ENCODE data around the gene IMMT. TPM values are rescaled to one million over a fixed set of nuclear protein-coding genes. Genes with fewer than 3 reads are reported as not detected.

The IMMT gene
- total and polyA plus RNA-seq, 2 experiments from 2014 or later, result 71.0 to 96.7 TPM

DNA sequence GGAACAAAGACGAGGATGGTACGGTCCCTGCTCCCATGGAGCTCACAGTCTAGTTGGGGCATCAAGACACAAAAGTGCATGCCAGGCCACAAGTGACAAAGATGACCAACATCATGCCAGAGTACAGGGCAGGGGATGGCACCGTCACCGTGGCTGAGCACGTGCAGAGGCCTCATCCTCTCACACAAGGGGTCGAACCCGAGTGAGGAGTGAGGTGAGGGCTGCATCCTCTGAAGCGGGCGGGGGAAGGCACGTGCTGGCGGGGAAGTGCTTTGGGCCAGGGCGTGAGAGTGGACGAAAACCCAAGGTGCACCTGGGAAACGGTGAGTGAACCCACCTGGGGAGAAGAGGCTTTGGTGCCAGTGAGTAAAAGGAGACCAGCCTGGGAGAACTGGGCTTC, 45.0 kb upstream of the IMMT start:
- Histone ChIP-seq H3K27me3 (ENCODE audit: insufficient read depth) (no peaks in the 10 kb centered on the region), H3K79me2 (replicated peaks; ENCODE audit: insufficient read depth) (no peaks in the 10 kb centered on the region), H4K20me1 (replicated peaks; ENCODE audit: insufficient read depth) (no peaks in the 10 kb centered on the region), H3K4me1 (ENCODE audit: insufficient read depth) (no peaks in the 10 kb centered on the region), H2AFZ (no peak overlapping the region), H3K36me3 (ENCODE audit: insufficient read depth) (no peaks in the 10 kb centered on the region), H3K4me2 (no peak overlapping the region), H3K9me2 (ENCODE audit: insufficient read depth) (no peaks in the 10 kb centered on the region), H3F3A (replicated peaks; ENCODE audit: low read depth) (no peaks in the 10 kb centered on the region), H3K4me3 (no peak overlapping the region), H3K27ac (ENCODE audit: low read depth) (no peak overlapping the region)
- DNase-seq (ENCODE audit: low spot score) (no peak), ATAC-seq (no peak)
- Mint-ChIP-seq H3K4me1 (peaks cover 10% of the 10 kb centered on the region; the same call in 2 of the 3 replicates), H3K9me3 (peaks cover 4% of the 10 kb centered on the region; the same call in 2 of the 3 replicates), H3K27me3 (ENCODE audit: insufficient read depth, low read depth, poor library complexity) (peaks cover 8% of the 10 kb centered on the region), H3K27ac (no peak overlapping the region), H3K36me3 (ENCODE audit: low read depth) (no peaks in the 10 kb centered on the region; the same call in 2 of the 3 replicates), H3K4me3 (no peak overlapping the region)
- no peak for TF ChIP-seq EZH2phosphoT487 (IDR thresholded peaks at IDR 0.05; ENCODE audit: unreplicated experiment)
- TF ChIP-seq, protein P1, sequence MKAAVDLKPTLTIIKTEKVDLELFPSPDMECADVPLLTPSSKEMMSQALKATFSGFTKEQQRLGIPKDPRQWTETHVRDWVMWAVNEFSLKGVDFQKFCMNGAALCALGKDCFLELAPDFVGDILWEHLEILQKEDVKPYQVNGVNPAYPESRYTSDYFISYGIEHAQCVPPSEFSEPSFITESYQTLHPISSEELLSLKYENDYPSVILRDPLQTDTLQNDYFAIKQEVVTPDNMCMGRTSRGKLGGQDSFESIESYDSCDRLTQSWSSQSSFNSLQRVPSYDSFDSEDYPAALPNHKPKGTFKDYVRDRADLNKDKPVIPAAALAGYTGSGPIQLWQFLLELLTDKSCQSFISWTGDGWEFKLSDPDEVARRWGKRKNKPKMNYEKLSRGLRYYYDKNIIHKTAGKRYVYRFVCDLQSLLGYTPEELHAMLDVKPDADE (IDR thresholded peaks at IDR 0.05), result no peak
- TF ChIP-seq STAT1 (IDR thresholded peaks at IDR 0.05; ENCODE audit: unreplicated experiment), result no peak
- no peak for TF ChIP-seq REST (IDR thresholded peaks at IDR 0.05; ENCODE audit: unreplicated experiment)
- TF ChIP-seq JUNB (IDR thresholded peaks at IDR 0.05; ENCODE audit: unreplicated experiment), result no peak
- TF ChIP-seq POLR2AphosphoS5 (IDR thresholded peaks at IDR 0.05; ENCODE audit: low read depth), result no peak
- TF ChIP-seq NANOG (IDR thresholded peaks at IDR 0.05; ENCODE audit: borderline replicate concordance), result no peak
- TF ChIP-seq, protein P2, sequence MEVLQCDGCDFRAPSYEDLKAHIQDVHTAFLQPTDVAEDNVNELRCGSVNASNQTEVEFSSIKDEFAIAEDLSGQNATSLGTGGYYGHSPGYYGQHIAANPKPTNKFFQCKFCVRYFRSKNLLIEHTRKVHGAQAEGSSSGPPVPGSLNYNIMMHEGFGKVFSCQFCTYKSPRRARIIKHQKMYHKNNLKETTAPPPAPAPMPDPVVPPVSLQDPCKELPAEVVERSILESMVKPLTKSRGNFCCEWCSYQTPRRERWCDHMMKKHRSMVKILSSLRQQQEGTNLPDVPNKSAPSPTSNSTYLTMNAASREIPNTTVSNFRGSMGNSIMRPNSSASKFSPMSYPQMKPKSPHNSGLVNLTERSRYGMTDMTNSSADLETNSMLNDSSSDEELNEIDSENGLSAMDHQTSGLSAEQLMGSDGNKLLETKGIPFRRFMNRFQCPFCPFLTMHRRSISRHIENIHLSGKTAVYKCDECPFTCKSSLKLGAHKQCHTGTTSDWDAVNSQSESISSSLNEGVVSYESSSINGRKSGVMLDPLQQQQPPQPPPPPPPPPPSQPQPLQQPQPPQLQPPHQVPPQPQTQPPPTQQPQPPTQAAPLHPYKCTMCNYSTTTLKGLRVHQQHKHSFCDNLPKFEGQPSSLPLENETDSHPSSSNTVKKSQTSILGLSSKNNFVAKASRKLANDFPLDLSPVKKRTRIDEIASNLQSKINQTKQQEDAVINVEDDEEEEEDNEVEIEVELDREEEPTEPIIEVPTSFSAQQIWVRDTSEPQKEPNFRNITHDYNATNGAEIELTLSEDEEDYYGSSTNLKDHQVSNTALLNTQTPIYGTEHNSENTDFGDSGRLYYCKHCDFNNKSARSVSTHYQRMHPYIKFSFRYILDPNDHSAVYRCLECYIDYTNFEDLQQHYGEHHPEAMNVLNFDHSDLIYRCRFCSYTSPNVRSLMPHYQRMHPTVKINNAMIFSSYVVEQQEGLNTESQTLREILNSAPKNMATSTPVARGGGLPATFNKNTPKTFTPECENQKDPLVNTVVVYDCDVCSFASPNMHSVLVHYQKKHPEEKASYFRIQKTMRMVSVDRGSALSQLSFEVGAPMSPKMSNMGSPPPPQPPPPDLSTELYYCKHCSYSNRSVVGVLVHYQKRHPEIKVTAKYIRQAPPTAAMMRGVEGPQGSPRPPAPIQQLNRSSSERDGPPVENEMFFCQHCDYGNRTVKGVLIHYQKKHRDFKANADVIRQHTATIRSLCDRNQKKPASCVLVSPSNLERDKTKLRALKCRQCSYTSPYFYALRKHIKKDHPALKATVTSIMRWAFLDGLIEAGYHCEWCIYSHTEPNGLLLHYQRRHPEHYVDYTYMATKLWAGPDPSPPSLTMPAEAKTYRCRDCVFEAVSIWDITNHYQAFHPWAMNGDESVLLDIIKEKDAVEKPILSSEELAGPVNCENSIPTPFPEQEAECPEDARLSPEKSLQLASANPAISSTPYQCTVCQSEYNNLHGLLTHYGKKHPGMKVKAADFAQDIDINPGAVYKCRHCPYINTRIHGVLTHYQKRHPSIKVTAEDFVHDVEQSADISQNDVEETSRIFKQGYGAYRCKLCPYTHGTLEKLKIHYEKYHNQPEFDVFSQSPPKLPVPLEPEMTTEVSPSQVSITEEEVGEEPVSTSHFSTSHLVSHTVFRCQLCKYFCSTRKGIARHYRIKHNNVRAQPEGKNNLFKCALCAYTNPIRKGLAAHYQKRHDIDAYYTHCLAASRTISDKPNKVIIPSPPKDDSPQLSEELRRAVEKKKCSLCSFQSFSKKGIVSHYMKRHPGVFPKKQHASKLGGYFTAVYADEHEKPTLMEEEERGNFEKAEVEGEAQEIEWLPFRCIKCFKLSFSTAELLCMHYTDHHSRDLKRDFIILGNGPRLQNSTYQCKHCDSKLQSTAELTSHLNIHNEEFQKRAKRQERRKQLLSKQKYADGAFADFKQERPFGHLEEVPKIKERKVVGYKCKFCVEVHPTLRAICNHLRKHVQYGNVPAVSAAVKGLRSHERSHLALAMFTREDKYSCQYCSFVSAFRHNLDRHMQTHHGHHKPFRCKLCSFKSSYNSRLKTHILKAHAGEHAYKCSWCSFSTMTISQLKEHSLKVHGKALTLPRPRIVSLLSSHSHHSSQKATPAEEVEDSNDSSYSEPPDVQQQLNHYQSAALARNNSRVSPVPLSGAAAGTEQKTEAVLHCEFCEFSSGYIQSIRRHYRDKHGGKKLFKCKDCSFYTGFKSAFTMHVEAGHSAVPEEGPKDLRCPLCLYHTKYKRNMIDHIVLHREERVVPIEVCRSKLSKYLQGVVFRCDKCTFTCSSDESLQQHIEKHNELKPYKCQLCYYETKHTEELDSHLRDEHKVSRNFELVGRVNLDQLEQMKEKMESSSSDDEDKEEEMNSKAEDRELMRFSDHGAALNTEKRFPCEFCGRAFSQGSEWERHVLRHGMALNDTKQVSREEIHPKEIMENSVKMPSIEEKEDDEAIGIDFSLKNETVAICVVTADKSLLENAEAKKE (CRISPR knock-in tag; IDR thresholded peaks at IDR 0.05), result no peak
- TF ChIP-seq, protein P3, sequence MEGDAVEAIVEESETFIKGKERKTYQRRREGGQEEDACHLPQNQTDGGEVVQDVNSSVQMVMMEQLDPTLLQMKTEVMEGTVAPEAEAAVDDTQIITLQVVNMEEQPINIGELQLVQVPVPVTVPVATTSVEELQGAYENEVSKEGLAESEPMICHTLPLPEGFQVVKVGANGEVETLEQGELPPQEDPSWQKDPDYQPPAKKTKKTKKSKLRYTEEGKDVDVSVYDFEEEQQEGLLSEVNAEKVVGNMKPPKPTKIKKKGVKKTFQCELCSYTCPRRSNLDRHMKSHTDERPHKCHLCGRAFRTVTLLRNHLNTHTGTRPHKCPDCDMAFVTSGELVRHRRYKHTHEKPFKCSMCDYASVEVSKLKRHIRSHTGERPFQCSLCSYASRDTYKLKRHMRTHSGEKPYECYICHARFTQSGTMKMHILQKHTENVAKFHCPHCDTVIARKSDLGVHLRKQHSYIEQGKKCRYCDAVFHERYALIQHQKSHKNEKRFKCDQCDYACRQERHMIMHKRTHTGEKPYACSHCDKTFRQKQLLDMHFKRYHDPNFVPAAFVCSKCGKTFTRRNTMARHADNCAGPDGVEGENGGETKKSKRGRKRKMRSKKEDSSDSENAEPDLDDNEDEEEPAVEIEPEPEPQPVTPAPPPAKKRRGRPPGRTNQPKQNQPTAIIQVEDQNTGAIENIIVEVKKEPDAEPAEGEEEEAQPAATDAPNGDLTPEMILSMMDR (conservative IDR thresholded peaks at IDR 0.05; ENCODE audit: low read depth in 2 of 2), result no peak
